ENCODE results near the gene PDE10A.
A peak's percentile ranks its signal among the peaks of the same experiment; 100 is the strongest.

PDE10A gene

GRCh38 chr6:165661664-165662025, 1.4 kb downstream of the PDE10A start:
- Histone ChIP-seq H3K4me3 (ENCODE audit: low read length) (peak overlapping the region; percentile 64; the same call in 1 of the 2 replicates), H3K27ac (ENCODE audit: low read length) (no peak overlapping the region), H3K36me3 (ENCODE audit: insufficient read depth, low read depth, low read length) (no peaks in the 10 kb centered on the region), H3K27me3 (ENCODE audit: insufficient read depth, low read length) (peaks cover 91% of the 10 kb centered on the region), H3K9me3 (ENCODE audit: insufficient read depth, low read depth, low read length) (no peaks in the 10 kb centered on the region), H3K4me1 (ENCODE audit: insufficient read depth, low read length) (peaks cover 20% of the 10 kb centered on the region; the same call in 1 of the 2 replicates), H3K9ac (ENCODE audit: low read depth, low read length) (peak overlapping the region; percentile 65; the same call in 1 of the 2 replicates)

DNA sequence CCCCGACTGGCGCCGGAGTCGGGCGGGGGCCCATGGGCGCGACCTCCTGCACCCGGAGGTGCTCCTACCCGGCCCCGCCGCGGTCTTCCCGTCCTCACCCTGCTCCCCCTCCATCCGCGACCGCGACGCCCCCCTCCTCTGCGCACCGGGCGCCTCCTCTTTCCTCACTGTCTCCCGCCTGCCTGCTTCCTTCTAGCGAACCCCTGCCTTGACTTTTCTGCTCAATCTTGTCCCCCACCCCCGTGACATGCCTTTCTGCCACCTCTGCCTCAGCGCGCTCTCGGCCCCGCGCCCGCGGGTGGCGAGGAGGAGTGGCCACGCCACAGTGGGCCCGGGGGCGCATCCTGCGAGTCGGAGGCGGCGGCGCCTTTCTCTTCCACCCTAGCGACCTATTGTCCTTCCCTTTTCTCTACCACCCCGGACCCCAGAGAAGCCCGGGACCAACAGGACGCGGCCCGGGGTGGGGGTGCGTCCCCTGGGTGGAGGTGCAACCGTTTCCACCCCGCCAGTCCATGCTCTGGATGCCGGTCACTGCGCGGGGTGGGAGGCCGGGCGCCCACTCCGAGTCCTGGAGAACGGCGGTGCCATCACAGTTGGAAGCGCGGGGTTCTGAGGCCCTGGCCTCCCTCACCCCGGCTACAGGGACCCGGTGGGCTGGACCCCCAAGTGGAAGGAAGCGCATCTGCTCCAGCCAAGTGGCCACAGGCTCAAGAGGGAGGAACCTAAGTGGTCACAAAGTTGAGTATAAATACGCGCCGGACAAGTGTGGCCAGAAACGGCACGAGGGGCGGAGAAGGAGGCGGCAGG, 2.0 kb downstream of the PDE10A start:
- no peaks in the 10 kb centered on the region for H3K9me3 ChIP-seq (ENCODE audit: insufficient read depth, low read depth, low read length)
- peak overlapping the region; percentile 64; the same call in 1 of the 2 replicates for H3K4me3 ChIP-seq (ENCODE audit: low read length)
- H3K9ac ChIP-seq (ENCODE audit: low read depth, low read length): peak overlapping the region; percentile 65; the same call in 1 of the 2 replicates
- H3K36me3 ChIP-seq (ENCODE audit: insufficient read depth, low read depth, low read length): no peaks in the 10 kb centered on the region
- H3K4me1 ChIP-seq (ENCODE audit: insufficient read depth, low read length): peaks cover 22% of the 10 kb centered on the region; the same call in 1 of the 2 replicates
- H3K27me3 ChIP-seq (ENCODE audit: insufficient read depth, low read length): peaks cover 91% of the 10 kb centered on the region
- H3K27ac ChIP-seq (ENCODE audit: low read length): no peak overlapping the region

GRCh38 chr6:165659945-165660856, 2.8 kb downstream of the PDE10A start:
- Histone ChIP-seq H3K4me3 (ENCODE audit: low read length) (peak overlapping the region; percentile 64), H3K27me3 (ENCODE audit: insufficient read depth, low read length) (peaks cover 82% of the 10 kb centered on the region), H3K9me3 (ENCODE audit: insufficient read depth, low read depth, low read length) (no peaks in the 10 kb centered on the region), H3K27ac (ENCODE audit: low read length) (no peak overlapping the region), H3K4me1 (ENCODE audit: insufficient read depth, low read length) (peaks cover 18% of the 10 kb centered on the region; the same call in 1 of the 2 replicates), H3K9ac (ENCODE audit: low read depth, low read length) (peak overlapping the region; percentile 65; the same call in 1 of the 2 replicates), H3K36me3 (ENCODE audit: insufficient read depth, low read depth, low read length) (no peaks in the 10 kb centered on the region)

DNA sequence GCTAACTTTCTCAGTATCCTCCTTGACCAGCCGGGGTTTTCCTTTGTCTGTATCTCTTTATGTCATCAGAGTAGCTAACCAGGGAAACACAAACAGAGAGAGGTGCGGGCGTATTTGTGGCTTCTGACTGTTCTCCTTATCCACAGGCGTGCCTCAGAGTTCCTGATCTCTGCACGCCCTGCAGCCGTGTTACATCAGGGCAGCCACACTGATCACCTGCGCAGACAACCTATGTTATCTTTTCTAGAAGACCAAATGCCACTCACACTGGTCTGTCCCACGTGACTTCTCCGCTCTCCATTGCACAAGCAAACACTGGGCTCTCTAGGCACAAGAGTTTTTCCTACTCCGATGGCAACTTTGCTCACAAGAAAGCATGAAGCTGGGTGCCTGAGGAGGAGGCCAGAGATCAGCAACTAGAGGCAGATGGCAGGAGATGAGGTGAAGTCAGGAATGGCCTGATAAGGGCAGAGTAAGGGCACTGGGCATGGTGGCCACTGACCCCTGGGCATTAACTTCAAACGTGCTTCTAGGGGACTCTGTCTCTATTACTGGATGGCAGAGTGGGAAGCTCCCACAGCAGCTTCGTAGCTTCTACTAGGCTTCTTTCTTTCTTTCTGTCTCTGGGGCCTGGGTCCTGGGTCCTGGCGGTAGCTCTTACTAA, 4.5 kb downstream of the PDE10A start:
- no peak overlapping the region for H3K27ac ChIP-seq (ENCODE audit: low read length)
- no peaks in the 10 kb centered on the region for H3K9me3 ChIP-seq (ENCODE audit: insufficient read depth, low read depth, low read length)
- no peaks in the 10 kb centered on the region for H3K36me3 ChIP-seq (ENCODE audit: insufficient read depth, low read depth, low read length)
- H3K9ac ChIP-seq (ENCODE audit: low read depth, low read length): no peak overlapping the region
- H3K4me3 ChIP-seq (ENCODE audit: low read length): no peak overlapping the region
- peaks cover 15% of the 10 kb centered on the region; the same call in 1 of the 2 replicates for H3K4me1 ChIP-seq (ENCODE audit: insufficient read depth, low read length)
- peaks cover 65% of the 10 kb centered on the region for H3K27me3 ChIP-seq (ENCODE audit: insufficient read depth, low read length)

DNA sequence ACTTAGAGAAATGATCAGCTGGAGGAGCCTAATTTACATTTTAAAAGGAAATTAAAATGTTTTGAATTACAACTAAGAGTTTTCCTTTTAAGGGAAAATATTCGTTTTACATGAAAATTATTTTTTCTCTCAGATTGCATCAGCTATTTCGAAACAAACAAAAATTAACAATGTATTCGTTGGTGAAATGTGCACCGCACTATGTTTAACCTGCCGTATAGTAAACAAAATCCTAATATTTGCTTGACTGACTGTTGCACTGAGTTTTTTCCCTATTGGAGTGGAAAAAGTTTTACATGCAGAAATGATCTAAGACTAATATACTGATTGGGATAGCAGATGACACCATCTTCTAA, 5.7 kb downstream of the PDE10A start:
- peaks cover 15% of the 10 kb centered on the region; the same call in 1 of the 2 replicates for H3K4me1 ChIP-seq (ENCODE audit: insufficient read depth, low read length)
- no peaks in the 10 kb centered on the region for H3K36me3 ChIP-seq (ENCODE audit: insufficient read depth, low read depth, low read length)
- no peak overlapping the region for H3K9ac ChIP-seq (ENCODE audit: low read depth, low read length)
- H3K27ac ChIP-seq (ENCODE audit: low read length): no peak overlapping the region
- H3K27me3 ChIP-seq (ENCODE audit: insufficient read depth, low read length): peaks cover 57% of the 10 kb centered on the region
- H3K9me3 ChIP-seq (ENCODE audit: insufficient read depth, low read depth, low read length): no peaks in the 10 kb centered on the region
- H3K4me3 ChIP-seq (ENCODE audit: low read length): no peak overlapping the region

DNA sequence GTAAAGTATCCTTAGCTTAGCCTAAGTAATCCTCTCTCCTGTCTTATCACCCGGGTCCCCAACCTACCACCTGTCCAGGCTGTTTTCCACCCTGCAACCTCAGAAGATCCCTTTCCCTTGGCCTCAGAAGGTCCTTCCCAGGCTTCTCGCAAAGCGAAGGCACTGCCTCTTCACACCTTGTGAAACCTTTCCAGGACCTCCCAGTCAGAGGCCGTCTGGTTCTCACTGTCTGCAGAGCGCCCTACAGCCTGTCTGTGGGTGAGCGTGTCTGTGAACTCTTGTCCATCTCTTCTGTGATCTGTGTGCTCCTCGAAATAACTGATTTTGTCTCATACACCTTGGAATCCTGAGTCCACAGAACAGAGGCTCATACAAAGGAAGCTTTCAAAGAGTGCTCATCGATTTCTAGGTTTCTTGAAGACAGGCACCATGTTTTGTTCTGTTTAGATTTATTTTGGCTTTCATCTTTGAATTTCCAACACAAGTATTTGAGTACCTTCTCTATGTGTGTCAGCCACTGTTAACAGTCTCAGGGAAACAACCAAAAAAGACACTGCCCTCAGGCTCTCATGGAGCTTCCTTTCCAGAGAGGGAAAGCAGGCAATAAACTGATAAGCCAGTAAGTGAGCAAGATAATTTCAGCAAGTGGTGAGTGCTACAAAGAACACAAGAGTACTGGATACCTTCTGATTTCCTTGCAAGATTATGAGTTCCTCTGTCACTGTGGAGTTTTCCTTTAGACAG, 6.3 kb downstream of the PDE10A start:
- H3K27me3 ChIP-seq (ENCODE audit: insufficient read depth, low read length): peaks cover 55% of the 10 kb centered on the region
- peaks cover 15% of the 10 kb centered on the region; the same call in 1 of the 2 replicates for H3K4me1 ChIP-seq (ENCODE audit: insufficient read depth, low read length)
- no peak overlapping the region for H3K27ac ChIP-seq (ENCODE audit: low read length)
- no peaks in the 10 kb centered on the region for H3K9me3 ChIP-seq (ENCODE audit: insufficient read depth, low read depth, low read length)
- H3K36me3 ChIP-seq (ENCODE audit: insufficient read depth, low read depth, low read length): no peaks in the 10 kb centered on the region
- no peak overlapping the region for H3K4me3 ChIP-seq (ENCODE audit: low read length)
- H3K9ac ChIP-seq (ENCODE audit: low read depth, low read length): no peak overlapping the region

- Histone ChIP-seq H3K9ac (ENCODE audit: low read depth, low read length) (no peak overlapping the region), H3K36me3 (ENCODE audit: insufficient read depth, low read depth, low read length) (no peaks in the 10 kb centered on the region), H3K4me1 (ENCODE audit: insufficient read depth, low read length) (peaks cover 15% of the 10 kb centered on the region; the same call in 1 of the 2 replicates), H3K27ac (ENCODE audit: low read length) (no peak overlapping the region), H3K9me3 (ENCODE audit: insufficient read depth, low read depth, low read length) (no peaks in the 10 kb centered on the region), H3K4me3 (ENCODE audit: low read length) (no peak overlapping the region), H3K27me3 (ENCODE audit: insufficient read depth, low read length) (peaks cover 40% of the 10 kb centered on the region)
These were observed 7.8 kb downstream of the PDE10A start for GRCh38 chr6:165655191-165655590.

GRCh38 chr6:165654144-165654543, 8.9 kb downstream of the PDE10A start:
- Histone ChIP-seq H3K36me3 (ENCODE audit: insufficient read depth, low read depth, low read length) (no peaks in the 10 kb centered on the region), H3K4me3 (ENCODE audit: low read length) (no peak overlapping the region), H3K27ac (ENCODE audit: low read length) (no peak overlapping the region), H3K4me1 (ENCODE audit: insufficient read depth, low read length) (peaks cover 11% of the 10 kb centered on the region; the same call in 1 of the 2 replicates), H3K9ac (ENCODE audit: low read depth, low read length) (no peak overlapping the region), H3K27me3 (ENCODE audit: insufficient read depth, low read length) (peaks cover 29% of the 10 kb centered on the region), H3K9me3 (ENCODE audit: insufficient read depth, low read depth, low read length) (no peaks in the 10 kb centered on the region)

- Histone ChIP-seq H3K27me3 (ENCODE audit: insufficient read depth, low read length) (peaks cover 24% of the 10 kb centered on the region), H3K36me3 (ENCODE audit: insufficient read depth, low read depth, low read length) (no peaks in the 10 kb centered on the region), H3K4me3 (ENCODE audit: low read length) (no peak overlapping the region), H3K9me3 (ENCODE audit: insufficient read depth, low read depth, low read length) (no peaks in the 10 kb centered on the region), H3K4me1 (ENCODE audit: insufficient read depth, low read length) (peaks cover 11% of the 10 kb centered on the region; the same call in 1 of the 2 replicates), H3K27ac (ENCODE audit: low read length) (no peak overlapping the region), H3K9ac (ENCODE audit: low read depth, low read length) (no peak overlapping the region)
These were observed 9.4 kb downstream of the PDE10A start for GRCh38 chr6:165653607-165654006.

- Histone ChIP-seq H3K4me1 (ENCODE audit: insufficient read depth, low read length) (peaks cover 11% of the 10 kb centered on the region; the same call in 1 of the 2 replicates), H3K9ac (ENCODE audit: low read depth, low read length) (no peak overlapping the region), H3K36me3 (ENCODE audit: insufficient read depth, low read depth, low read length) (no peaks in the 10 kb centered on the region), H3K9me3 (ENCODE audit: insufficient read depth, low read depth, low read length) (no peaks in the 10 kb centered on the region), H3K27me3 (ENCODE audit: insufficient read depth, low read length) (peaks cover 20% of the 10 kb centered on the region), H3K4me3 (ENCODE audit: low read length) (no peak overlapping the region), H3K27ac (ENCODE audit: low read length) (no peak overlapping the region)
These were observed 9.8 kb downstream of the PDE10A start for GRCh38 chr6:165653196-165653595.

DNA sequence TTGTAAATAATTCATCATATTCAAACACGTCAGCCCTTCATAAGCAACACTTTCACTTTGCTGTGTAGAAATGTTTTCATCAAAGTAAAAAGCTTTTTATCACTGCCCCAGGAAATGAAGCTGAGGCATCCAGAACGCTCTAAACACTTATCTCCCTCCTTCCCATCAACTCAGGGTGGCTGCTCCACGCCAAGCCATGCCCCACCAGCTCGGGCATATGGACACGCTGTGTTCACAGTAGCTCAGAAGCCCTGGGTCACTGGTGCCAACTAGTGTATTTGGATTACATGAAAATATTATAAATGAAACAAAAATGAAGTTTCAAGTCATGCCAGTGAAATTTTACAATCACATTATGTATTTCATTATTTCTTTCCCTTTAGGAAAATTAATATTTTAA, 10.3 kb downstream of the PDE10A start:
- Histone ChIP-seq H3K9ac (ENCODE audit: low read depth, low read length) (no peak overlapping the region), H3K9me3 (ENCODE audit: insufficient read depth, low read depth, low read length) (no peaks in the 10 kb centered on the region), H3K4me1 (ENCODE audit: insufficient read depth, low read length) (peaks cover 11% of the 10 kb centered on the region; the same call in 1 of the 2 replicates), H3K36me3 (ENCODE audit: insufficient read depth, low read depth, low read length) (no peaks in the 10 kb centered on the region), H3K27ac (ENCODE audit: low read length) (no peak overlapping the region), H3K4me3 (ENCODE audit: low read length) (no peak overlapping the region), H3K27me3 (ENCODE audit: insufficient read depth, low read length) (peaks cover 15% of the 10 kb centered on the region)

All from iPS-20b (cell line).